ENCODE measurements around the gene SPEN.

DNA sequence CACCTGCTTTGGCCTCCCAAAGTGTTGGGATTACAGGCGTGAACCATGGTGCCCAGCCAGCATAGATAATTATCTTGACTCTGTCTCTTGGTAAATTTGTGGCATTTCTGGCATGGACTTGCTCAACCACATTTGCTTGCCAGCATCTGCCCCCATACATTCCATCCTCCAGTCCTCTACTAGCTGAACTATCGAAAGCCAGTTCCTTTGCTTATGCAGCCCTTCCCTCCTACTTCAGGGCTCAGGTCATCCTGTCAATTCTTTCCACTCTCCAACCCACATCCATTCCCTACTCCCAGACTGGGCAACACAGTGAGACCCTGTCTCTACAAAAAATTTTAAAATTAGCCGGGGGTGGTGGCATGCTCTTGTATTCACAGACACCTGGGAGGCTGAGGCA is 27.0 kb upstream of the SPEN start:
- no peak for TF ChIP-seq GLIS2 (tag by site-specific recombination; IDR thresholded peaks at IDR 0.05)
- TF ChIP-seq, protein P1, sequence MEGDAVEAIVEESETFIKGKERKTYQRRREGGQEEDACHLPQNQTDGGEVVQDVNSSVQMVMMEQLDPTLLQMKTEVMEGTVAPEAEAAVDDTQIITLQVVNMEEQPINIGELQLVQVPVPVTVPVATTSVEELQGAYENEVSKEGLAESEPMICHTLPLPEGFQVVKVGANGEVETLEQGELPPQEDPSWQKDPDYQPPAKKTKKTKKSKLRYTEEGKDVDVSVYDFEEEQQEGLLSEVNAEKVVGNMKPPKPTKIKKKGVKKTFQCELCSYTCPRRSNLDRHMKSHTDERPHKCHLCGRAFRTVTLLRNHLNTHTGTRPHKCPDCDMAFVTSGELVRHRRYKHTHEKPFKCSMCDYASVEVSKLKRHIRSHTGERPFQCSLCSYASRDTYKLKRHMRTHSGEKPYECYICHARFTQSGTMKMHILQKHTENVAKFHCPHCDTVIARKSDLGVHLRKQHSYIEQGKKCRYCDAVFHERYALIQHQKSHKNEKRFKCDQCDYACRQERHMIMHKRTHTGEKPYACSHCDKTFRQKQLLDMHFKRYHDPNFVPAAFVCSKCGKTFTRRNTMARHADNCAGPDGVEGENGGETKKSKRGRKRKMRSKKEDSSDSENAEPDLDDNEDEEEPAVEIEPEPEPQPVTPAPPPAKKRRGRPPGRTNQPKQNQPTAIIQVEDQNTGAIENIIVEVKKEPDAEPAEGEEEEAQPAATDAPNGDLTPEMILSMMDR (tag by site-specific recombination; IDR thresholded peaks at IDR 0.05), result no peak
